ENCODE results near the gene MAGEA2.
"Not testable (repeated sequence)": the region's sequence is repeated elsewhere in the genome, so short reads cannot be mapped to it uniquely, and the experiment has no call there.

DNA sequence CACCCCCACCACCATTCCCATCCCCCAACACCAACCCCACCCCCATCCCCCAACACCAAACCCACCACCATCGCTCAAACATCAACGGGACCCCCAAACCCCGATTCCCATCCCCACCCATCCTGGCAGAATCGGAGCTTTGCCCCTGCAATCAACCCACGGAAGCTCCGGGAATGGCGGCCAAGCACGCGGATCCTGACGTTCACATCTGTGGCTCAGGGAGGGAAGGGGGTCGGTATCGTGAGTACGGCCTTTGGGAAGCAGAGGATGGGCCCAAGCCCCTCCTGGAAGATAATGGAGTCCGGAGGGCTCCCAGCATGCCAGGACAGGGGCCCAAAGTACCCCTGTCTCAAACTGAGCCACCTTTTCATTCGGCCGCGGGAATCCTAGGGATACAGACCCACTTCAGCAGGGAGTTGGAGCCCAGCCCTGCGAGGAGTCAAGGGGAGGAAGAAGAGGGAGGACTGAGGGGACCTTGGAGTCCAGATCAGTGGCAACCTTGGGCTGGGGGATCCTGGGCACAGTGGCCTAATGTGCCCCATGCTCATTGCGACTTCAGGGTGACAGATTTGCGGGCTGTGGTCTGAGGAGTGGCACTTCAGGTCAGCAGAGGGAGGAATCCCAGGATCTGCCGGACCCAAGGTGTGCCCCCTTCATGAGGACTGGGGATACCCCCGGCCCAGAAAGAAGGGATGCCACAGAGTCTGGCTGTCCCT lies 19.3 kb downstream of the MAGEA2 start:
- TF ChIP-seq, protein P1, sequence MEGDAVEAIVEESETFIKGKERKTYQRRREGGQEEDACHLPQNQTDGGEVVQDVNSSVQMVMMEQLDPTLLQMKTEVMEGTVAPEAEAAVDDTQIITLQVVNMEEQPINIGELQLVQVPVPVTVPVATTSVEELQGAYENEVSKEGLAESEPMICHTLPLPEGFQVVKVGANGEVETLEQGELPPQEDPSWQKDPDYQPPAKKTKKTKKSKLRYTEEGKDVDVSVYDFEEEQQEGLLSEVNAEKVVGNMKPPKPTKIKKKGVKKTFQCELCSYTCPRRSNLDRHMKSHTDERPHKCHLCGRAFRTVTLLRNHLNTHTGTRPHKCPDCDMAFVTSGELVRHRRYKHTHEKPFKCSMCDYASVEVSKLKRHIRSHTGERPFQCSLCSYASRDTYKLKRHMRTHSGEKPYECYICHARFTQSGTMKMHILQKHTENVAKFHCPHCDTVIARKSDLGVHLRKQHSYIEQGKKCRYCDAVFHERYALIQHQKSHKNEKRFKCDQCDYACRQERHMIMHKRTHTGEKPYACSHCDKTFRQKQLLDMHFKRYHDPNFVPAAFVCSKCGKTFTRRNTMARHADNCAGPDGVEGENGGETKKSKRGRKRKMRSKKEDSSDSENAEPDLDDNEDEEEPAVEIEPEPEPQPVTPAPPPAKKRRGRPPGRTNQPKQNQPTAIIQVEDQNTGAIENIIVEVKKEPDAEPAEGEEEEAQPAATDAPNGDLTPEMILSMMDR (IDR thresholded peaks at IDR 0.05; ENCODE audit: low read depth, low read length, missing input control) = not testable (repeated sequence)
- TF ChIP-seq RXRA (IDR thresholded peaks at IDR 0.05); RAD21 (IDR thresholded peaks at IDR 0.05); YY1 (IDR thresholded peaks at IDR 0.05); TAF1 (conservative IDR thresholded peaks at IDR 0.05); JUND (IDR thresholded peaks at IDR 0.05); NR2F2 (IDR thresholded peaks at IDR 0.05); SP1 (IDR thresholded peaks at IDR 0.05): not testable (repeated sequence)
- TF ChIP-seq, protein P2, sequence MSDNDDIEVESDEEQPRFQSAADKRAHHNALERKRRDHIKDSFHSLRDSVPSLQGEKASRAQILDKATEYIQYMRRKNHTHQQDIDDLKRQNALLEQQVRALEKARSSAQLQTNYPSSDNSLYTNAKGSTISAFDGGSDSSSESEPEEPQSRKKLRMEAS (IDR thresholded peaks at IDR 0.05) = not testable (repeated sequence)
- TF ChIP-seq, protein P3, sequence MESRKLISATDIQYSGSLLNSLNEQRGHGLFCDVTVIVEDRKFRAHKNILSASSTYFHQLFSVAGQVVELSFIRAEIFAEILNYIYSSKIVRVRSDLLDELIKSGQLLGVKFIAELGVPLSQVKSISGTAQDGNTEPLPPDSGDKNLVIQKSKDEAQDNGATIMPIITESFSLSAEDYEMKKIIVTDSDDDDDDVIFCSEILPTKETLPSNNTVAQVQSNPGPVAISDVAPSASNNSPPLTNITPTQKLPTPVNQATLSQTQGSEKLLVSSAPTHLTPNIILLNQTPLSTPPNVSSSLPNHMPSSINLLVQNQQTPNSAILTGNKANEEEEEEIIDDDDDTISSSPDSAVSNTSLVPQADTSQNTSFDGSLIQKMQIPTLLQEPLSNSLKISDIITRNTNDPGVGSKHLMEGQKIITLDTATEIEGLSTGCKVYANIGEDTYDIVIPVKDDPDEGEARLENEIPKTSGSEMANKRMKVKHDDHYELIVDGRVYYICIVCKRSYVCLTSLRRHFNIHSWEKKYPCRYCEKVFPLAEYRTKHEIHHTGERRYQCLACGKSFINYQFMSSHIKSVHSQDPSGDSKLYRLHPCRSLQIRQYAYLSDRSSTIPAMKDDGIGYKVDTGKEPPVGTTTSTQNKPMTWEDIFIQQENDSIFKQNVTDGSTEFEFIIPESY (IDR thresholded peaks at IDR 0.05) = not testable (repeated sequence)
- TF ChIP-seq, protein P4, sequence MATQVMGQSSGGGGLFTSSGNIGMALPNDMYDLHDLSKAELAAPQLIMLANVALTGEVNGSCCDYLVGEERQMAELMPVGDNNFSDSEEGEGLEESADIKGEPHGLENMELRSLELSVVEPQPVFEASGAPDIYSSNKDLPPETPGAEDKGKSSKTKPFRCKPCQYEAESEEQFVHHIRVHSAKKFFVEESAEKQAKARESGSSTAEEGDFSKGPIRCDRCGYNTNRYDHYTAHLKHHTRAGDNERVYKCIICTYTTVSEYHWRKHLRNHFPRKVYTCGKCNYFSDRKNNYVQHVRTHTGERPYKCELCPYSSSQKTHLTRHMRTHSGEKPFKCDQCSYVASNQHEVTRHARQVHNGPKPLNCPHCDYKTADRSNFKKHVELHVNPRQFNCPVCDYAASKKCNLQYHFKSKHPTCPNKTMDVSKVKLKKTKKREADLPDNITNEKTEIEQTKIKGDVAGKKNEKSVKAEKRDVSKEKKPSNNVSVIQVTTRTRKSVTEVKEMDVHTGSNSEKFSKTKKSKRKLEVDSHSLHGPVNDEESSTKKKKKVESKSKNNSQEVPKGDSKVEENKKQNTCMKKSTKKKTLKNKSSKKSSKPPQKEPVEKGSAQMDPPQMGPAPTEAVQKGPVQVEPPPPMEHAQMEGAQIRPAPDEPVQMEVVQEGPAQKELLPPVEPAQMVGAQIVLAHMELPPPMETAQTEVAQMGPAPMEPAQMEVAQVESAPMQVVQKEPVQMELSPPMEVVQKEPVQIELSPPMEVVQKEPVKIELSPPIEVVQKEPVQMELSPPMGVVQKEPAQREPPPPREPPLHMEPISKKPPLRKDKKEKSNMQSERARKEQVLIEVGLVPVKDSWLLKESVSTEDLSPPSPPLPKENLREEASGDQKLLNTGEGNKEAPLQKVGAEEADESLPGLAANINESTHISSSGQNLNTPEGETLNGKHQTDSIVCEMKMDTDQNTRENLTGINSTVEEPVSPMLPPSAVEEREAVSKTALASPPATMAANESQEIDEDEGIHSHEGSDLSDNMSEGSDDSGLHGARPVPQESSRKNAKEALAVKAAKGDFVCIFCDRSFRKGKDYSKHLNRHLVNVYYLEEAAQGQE (IDR thresholded peaks at IDR 0.05) = not testable (repeated sequence)
